SU-DHL-6 (cell line): ENCODE data around the gene MASP1.

Experiments used
- EZH2phosphoT487 ChIP-seq: fragments of 200-600 bp; sonication (generic), shearing (Covaris generic); conservative IDR thresholded peaks from 2 replicates; pipeline ENCODE4 v1.6.1; 2018; ENCODE audit warnings: mild to moderate bottlenecking, antibody characterized with exemption, low read length, moderate library complexity, mixed read lengths
- TF ChIP-seq, protein P1 (sequence below): fragments of 200-600 bp; sonication (generic); IDR thresholded peaks from one replicate; pipeline ENCODE4 v1.5.1; 2017; ENCODE audit warnings: antibody characterized with exemption, mild to moderate bottlenecking, low read length, moderate library complexity; ENCODE audit not compliant: insufficient read depth, poor library complexity, severe bottlenecking

DNA sequence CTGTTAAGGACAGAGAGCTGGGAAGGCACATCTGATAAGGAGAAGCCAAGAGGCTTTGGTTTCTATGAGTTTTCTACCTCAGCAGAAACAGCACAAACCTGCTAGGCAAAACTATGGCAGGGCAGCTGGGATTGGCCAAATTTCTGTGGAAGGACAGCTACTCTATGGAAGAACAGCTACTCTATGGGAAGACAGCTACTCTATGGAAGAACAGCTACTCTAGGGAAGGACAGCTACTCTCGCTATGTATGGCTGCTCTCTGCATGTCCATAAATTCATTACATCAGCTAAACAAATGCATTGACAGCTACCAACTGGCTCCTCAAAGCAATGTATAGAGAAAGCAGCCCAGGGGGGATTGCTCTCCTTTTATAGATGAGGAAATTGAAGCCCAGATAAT lies 24.8 kb downstream of the MASP1 start:
- TF ChIP-seq, protein P1, sequence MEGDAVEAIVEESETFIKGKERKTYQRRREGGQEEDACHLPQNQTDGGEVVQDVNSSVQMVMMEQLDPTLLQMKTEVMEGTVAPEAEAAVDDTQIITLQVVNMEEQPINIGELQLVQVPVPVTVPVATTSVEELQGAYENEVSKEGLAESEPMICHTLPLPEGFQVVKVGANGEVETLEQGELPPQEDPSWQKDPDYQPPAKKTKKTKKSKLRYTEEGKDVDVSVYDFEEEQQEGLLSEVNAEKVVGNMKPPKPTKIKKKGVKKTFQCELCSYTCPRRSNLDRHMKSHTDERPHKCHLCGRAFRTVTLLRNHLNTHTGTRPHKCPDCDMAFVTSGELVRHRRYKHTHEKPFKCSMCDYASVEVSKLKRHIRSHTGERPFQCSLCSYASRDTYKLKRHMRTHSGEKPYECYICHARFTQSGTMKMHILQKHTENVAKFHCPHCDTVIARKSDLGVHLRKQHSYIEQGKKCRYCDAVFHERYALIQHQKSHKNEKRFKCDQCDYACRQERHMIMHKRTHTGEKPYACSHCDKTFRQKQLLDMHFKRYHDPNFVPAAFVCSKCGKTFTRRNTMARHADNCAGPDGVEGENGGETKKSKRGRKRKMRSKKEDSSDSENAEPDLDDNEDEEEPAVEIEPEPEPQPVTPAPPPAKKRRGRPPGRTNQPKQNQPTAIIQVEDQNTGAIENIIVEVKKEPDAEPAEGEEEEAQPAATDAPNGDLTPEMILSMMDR: no peak
- TF ChIP-seq EZH2phosphoT487: no peak
